Lower leg skin (tissue), 3 donors: Measurements from ENCODE around the gene ARHGEF6.

ENCODE experiments used
- CTCF ChIP-seq, 3 donors: fragments of 450-650 bp; IDR thresholded peaks; one replicate each; pipeline ENCODE4 v1.5.1; 2016; ENCODE audit warnings: antibody characterized with exemption in 3 of 3, mild to moderate bottlenecking in 3 of 3, moderate library complexity in 2 of 3
- POLR2A ChIP-seq, 2 donors: fragments of 450-650 bp; IDR thresholded peaks; one replicate each; pipeline ENCODE4 v1.6.1; 2016 to 2017; ENCODE audit warnings: antibody characterized with exemption in 2 of 2, mild to moderate bottlenecking in 1 of 2, moderate library complexity in 1 of 2

GRCh38 chrX:136629084-136629750 is 151.5 kb downstream of the ARHGEF6 start:
- no peak for TF ChIP-seq CTCF (IDR thresholded peaks at IDR 0.05)
- TF ChIP-seq POLR2A (IDR thresholded peaks at IDR 0.05): no peak
